GM18907 (cell line): ENCODE data around the gene AEBP2.

ENCODE experiments used
- ATAC-seq: cut with Tn5 transposase; IDR thresholded peaks from one replicate; pipeline ENCODE4 v1.9.1; 2021; ENCODE audit warnings: mild to moderate bottlenecking, moderate library complexity; ENCODE audit not compliant: unreplicated experiment

Gene AEBP2

DNA sequence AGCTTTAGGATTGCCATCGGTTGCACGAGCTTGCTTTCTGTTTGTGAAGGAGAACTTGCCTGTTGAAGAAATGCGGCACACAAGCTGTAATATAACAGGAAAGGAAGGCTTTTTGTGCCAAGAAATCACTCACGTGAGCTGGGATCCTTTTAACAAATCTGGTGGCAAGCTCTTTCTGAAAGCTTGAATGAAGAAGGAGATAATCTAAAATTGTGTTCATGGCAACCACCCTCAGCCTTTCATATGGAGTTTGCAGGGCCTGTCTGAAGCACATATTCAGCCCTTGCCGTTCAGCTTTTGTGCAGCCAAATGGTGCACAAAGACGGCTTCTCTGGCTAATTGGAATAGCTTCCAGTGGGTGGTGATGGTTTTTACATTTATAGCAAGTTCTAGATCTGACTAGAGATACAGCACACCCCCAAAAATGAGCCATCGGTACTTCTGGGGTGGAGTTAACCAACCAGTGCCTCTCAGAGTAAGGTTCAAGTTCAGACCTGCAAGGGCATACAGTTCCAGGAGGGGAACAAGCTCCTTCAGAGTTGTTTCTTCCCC is 107.4 kb downstream of the AEBP2 start:
- no peak for ATAC-seq

DNA sequence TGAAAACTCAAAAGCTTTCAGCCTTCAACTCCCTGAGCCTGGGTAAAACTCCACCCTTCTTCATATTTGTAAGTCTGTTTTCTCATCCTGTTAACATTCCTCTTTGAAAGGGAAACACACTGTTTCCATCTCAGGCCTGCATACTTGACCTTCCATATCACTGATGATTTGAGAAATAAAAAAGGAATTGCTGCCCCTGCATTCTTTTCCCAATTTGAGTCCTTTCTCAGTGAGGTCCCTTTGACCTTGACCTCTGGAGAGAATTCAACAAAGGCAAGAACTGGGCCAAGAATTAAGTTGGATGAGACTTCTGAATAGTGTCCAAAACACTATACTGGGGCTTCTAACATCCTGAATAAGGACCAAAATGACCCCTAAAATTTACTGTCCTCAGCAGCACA is 108.0 kb downstream of the AEBP2 start:
- no peak for ATAC-seq

DNA sequence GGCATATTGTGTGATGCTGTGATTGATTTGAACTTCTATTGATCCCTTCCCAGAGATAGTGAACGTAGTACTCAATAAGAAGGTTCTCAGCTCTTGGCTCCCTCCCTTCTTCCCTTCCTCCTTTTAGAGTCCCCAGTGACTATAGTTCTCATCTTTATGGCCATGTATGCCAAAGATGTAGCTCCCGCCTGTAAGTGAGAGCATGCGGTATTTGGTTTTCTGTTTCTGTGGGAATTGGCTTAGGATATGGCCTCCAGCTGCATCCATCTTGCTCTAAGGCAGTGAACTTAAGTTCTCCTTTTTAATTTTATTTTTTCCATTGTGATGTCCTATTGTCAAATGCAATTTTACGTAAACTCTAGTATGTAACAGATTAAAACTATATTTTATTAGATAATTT is 109.5 kb downstream of the AEBP2 start:
- ATAC-seq, result no peak

DNA sequence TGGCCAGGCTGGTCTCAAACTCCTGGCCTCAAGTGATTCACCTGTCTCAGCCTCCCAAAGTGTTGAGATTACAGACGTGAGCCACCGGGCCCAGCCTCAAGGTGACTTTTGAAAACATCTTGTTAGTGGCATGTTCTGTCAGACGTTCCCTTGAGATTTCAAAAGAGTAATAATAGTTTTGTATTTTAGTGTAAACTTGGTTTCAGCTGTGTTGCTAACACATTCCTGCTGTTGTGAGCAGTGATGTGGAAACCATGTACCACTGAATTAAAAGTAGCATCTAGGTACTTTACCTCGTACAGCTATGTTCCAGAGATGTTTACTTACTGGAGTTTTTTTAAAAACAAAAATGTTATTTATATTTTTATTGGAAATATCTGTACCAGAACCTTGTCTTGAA is 111.3 kb downstream of the AEBP2 start:
- no peak for ATAC-seq

DNA sequence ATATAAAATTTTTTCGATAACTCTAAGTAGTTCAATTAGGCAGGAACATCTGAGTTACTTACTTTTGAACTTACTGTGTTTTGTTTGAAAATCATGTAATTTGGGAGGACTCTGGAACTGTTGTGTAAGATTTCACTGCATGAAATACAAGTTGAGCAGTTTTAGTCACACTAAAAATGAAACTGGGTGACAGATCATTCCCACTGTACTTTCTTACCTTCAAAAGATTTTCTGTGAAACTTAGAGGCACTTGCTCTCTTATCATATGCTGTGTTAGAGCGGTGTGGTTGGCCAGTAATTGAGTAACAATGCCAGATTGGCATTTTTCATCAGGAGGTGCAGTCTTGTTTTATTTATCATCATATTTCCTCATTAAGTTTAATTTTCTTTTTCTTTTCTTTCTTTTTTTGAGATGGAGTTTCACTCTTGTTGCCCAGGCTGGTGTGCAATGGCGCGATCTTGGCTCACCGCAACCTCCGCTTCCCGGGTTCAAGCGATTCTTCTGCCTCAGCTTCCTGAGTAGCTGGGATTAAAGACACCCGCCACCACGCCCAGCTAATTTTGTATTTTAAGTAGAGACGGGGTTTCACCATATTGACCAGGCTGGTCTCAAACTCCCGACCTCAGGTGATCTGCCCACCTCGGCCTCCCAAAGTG is 113.3 kb downstream of the AEBP2 start:
- ATAC-seq, result peak; percentile 73

DNA sequence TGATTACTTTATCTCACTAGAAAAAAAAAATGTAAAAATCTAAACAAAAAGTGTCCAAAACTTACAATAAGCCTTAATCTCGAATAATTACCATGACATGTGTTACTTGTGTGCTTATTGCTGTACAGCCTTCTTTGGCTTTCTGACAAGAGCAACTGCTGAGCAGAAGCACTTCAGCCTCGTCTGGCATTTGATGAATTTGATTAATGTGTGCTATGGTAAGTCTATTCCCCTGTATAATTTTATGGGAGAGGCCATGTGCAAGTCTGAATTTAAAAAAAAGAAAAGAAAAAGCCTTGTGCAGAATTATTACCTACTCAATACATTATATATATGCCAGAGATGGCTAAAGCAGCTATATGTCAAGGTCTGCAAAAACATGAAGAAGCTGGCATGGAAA is 113.9 kb downstream of the AEBP2 start:
- no peak for ATAC-seq

DNA sequence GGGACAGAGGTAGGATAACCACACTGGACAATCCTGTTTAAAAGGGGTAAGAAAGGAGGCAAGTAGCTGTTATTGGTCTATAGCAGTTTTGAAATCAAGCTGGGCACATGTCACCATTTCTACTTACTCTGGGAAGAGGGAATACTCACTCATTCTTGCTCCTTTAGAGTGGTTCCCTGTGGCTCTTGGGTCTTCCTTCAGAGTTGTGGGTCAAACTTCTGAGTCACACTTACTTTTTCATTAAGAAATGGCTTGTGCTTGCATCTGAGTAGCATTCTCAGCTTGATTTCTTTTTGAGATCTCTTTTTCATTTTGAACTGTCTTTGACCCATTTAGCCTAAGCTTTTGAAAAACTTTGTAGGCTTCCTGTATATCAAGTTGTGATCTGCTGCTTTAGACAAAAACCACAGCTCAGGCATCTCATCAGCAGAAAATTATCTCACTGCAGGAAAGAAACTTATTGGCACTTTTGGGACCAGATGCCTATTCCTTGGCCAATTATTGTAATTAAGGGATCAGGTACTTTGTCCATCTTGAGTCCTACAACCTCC is 122.2 kb downstream of the AEBP2 start:
- no peak for ATAC-seq
